Coronary artery (tissue), 2 donors: ENCODE data around the gene ABCD4.

ENCODE experiments used
- DNase-seq: peaks from one replicate; pipeline ENCODE4 v3.0.0-alpha.2; 2017; ENCODE audit warnings: low spot score
- H3K27ac ChIP-seq, 2 donors: fragments of 200-600 bp; sonication (generic); one replicate each; pipeline ENCODE4 v1.5.1; 2016 to 2019
- H3K4me3 ChIP-seq: fragments of 200-600 bp; sonication (generic); 2 replicates; pipeline ENCODE4 v1.5.1; 2016; ENCODE audit warnings: mild to moderate bottlenecking, moderate library complexity
- CTCF ChIP-seq: fragments of 200-600 bp; sonication (generic); IDR thresholded peaks from one replicate; pipeline ENCODE4 v1.5.1; 2019; ENCODE audit warnings: antibody characterized with exemption

ABCD4 gene

GRCh38 chr14:74267588-74267987, 35.1 kb downstream of the ABCD4 start:
- Histone ChIP-seq H3K4me3 (no peak overlapping the region), H3K27ac (no peak overlapping the region)
- no peak for TF ChIP-seq CTCF
- no peak for DNase-seq

- DNase-seq: no peak
- TF ChIP-seq CTCF: no peak
- Histone ChIP-seq H3K4me3 (no peak overlapping the region), H3K27ac (no peak overlapping the region)
Observed at GRCh38 chr14:74265301-74265965, 37.3 kb downstream of the ABCD4 start.

GRCh38 chr14:74263921-74264320, 38.8 kb downstream of the ABCD4 start:
- TF ChIP-seq CTCF: no peak
- H3K4me3 ChIP-seq: no peak overlapping the region
- no peak for DNase-seq
- H3K27ac ChIP-seq: no peak overlapping the region

- H3K27ac ChIP-seq: no peak overlapping the region
- TF ChIP-seq CTCF: no peak
Observed at GRCh38 chr14:74263181-74263580, 39.6 kb downstream of the ABCD4 start.

GRCh38 chr14:74262076-74262475, 40.7 kb downstream of the ABCD4 start:
- Histone ChIP-seq H3K4me3 (no peak overlapping the region), H3K27ac (no peak overlapping the region)
- no peak for TF ChIP-seq CTCF
- no peak for DNase-seq

More at GRCh38 chr14:74263181-74263580, 39.6 kb downstream of the ABCD4 start:
- no peak for DNase-seq
- H3K4me3 ChIP-seq: no peak overlapping the region

- H3K27ac ChIP-seq: no peak overlapping the region
- DNase-seq: no peak
- H3K4me3 ChIP-seq: no peak overlapping the region
- no peak for TF ChIP-seq CTCF
Observed at GRCh38 chr14:74261288-74261687, 41.4 kb downstream of the ABCD4 start.

GRCh38 chr14:74260525-74261233, 42.1 kb downstream of the ABCD4 start:
- DNase-seq: no peak
- Histone ChIP-seq H3K27ac (no peak overlapping the region), H3K4me3 (no peak overlapping the region)
- no peak for TF ChIP-seq CTCF
